Stimulated activated CD4-positive, alpha-beta T cell treated with anti-CD3 and anti-CD28 coated beads, Interleukin-15, amount 100 ng/mL, for 24 hours (primary cell): ENCODE measurements around the gene CHAC1.

ENCODE experiments used
- DNase-seq: peaks from one replicate; pipeline ENCODE4 v3.0.0-alpha.2; 2020

Gene CHAC1, protein sequence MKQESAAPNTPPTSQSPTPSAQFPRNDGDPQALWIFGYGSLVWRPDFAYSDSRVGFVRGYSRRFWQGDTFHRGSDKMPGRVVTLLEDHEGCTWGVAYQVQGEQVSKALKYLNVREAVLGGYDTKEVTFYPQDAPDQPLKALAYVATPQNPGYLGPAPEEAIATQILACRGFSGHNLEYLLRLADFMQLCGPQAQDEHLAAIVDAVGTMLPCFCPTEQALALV

DNA sequence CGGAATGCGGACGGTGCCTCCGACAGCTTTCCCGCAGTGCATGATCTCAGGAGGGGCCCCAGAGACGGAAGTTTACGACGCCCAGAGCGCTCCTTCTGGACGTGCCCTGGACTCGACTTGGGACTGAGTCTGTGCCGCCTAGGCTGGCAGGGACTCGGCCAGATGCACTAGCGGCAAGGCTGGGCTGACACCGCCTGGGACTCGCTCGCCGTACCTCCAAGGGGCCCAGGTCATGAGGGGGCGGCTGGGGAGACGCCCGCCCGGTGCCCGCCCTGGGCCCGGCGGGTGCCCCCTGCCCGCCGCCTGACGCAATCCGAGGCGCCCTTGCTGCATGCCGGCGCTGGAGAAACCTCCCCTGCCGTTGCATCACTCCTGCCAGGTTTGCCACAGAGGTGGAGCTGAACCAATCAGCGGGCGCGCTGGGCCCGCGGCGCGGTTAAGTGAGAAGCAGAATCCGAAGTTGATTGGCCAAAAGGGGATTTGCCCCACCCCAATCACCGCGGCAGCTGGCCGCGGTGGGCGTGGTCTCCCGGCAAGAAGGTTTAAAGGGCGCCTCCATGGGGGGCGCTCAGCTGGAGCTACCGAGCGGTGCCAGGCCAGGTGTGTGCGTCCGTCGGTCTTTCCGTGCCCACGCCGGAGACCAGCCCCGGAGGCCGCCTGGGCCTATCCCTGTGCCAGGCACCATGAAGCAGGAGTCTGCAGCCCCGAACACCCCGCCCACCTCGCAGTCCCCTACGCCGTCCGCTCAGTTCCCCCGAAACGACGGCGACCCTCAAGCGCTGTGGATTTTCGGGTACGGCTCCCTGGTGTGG, at the start of gene CHAC1:
CHAC1 (plus strand) TSS at position 571 of the 812 bp plus-strand sequence; CDS start at position 684, 113 bp downstream.
- peak; percentile 98 for DNase-seq

DNA sequence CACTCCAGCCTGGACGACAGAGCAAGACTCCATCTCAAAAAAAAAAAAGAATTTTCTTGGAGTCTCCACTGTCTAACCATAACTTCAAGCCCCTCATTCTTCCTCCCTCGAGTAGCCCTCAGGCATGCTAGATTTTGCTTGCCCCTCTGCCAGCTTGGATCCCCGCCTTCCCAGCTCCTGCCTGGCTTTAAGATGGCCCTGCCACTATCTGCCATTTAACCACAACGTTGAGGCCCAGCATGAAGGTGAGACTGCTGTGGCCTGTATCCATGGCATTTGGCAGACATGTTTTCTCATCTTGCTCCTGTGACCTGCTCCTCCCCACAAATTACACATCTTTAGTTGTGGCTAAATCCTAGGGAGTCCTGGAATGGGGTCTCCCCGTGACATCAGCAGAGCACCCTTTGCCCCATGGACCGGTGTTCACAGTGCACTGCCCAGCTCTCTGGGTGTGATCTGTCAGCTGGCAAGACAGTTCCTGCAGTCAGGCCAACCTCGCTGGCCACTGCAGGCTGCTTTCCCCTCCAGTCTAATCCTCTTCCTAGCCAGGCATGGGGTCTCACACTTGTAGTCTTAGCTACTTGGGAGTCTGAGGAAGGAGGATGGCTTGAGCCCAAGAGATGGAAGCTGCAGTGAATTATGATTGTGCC, 48.6 kb upstream of the CHAC1 start:
- DNase-seq, result no peak

DNA sequence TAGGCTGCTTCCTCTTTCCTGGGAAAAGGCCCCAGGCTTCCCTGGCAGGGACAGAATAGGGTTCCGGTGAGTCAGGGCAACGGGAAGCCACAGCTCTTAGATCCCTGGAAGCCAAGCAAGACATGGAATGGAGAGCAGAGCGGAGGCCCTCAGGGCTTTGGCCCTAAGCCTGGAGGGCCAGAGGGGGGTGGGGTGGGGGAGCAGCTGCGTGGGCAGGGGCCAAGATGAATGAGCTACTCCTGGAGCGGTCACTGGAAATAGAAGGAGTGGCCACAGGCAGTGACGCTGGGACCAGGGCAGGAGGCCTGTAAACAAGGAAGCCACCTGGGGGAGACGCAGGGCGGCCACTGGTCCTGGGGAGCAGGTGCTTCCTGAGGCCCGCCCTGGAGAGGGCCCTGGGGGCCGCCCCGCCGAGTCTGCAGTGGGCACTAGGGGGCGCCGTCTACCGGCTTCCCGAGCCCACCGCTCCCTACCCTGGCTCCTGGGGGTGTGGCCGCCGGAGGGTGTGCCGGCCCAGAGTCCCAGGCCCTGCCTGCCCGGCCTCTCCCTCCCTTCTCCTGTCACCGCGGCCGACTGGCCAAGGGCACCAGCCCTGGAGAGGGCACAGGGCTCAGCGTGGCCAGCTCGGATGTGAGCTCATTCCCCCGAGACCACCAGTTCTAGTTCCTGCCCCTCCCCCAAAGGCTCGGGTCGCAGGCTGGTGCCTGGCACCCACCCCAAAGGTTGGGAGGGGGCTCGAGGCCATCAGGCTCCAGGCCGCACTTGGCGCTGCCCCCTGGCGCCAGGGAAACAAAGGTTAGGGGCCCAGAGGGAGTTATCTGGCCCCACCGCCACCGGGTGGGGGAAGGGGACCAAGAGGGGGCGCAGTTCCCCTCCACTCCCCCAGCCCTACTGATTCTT, 46.9 kb upstream of the CHAC1 start:
- DNase-seq, result peak; percentile 89

DNA sequence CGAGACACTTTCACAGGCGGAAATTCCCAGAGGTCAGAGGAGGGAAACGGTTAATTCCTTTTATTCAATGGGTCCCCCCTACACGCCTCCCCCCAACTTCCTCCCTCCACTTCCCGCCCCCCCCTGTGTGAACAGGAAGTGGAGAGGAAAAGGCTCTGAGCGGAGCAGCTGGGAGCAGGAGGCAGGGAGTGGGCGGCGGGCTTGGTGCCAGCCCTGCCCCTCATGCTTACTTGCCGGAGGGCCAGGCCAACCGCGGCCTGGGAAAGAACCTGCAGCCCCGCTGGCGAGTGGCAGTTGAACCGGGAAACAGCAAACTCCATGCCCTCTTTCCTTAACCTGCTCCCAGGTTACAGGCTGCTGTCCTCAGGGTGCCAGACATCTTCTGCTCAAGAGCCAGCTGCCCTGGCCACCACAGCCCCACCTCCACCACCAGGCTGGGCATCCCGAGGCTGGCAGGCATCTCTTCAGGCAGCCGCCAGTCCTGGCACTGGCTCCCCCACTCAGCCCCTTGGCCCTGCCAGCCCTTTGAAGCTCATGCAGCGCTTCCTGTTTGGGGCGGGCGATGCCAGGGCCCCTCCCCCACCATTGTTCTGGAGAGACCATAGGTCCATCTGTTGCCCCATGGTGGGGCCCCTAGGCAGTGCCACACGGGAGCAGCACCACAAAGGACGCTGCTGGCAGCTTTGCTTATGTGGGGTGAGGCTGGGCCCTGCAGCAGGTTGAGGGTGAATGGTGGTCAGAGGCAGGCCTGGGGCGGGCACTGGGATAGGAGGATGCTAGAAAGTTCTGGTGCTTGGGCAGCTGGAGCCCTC, 46.1 kb upstream of the CHAC1 start:
- DNase-seq, result peak; percentile 69

DNA sequence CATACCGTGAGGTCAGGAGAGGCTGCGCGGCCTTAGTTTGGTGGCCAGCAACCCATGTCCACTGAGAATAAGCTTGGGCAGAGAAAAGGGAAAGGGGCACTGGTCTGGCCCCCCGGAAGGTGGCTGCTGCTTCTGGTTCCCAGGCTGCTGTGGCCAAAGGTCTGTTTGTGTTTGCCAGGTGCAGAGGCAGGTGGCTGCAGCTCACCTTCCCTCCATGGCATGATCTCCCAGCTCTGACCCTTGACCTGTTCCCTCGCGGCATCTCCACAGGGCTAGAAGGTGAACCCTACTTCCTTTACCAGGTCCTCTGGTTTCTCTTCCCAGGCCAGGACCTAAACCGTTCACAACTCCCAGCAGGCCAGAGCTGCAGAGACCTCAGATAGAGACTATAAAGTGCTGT, 45.2 kb upstream of the CHAC1 start:
- no peak for DNase-seq

DNA sequence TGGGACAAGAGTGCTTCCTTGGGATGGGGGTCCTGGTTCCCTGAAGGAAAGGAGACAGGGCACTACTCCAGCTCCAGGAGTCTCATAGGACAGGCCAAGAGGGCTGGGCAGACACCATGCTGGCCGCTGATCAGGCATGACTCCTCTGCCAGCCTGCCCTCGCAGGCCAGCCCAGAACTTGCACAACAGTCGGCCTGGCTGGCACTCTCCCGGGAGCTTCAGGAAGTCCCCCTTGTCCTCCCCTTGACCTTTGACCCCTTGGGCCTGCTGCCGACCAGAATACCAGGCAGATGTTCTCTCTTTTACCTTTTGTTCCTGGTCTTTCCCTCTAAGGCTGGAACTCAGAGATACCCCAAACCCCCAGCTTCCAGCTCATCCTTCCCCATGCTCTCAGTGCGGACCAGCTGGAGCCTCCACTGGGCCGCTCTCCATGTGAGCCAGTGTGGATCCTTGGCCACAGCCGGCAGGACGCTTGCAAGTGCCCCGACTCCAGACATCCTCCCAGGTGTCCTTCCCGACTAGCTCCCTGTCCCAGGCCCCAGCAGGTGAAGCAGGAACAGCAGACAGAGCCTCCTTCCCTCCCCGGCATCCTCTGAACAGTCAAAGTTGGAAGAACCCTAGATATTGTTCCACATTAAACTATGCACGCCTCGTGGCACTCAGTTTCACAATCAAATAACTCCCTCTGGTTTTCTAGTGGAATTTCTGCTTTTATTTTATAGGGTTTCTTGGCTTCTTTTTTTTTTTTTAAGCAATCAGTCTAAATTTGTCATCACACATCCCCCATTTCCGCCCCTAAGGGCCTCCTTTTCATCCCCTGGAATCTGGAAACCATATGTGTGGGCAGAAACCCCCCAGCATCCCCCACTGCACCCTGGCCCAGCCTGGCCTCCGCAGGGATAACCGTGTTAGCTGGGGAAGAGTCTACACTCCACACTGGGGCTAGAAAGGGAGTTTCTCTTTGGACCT, 43.3 kb upstream of the CHAC1 start:
- no peak for DNase-seq

DNA sequence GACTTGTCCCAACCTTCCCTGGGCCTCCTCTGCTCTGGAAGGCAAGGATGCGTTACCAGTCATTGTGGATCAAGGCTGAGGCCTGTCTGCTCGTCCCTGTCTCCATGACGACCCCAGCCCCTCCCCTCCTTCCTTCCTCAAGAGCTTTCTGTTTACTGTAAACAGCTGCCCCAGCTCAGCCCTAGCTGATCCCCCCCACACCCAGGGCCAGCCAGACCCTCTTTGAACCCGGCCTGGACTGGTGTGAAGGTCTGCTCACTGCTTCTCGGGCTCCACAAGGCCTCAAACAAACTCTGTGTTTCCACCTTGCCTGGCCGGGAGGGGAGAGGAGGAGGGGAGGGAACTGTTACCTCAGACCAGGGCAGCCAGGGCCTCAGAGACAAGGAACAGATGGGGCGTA, 42.1 kb upstream of the CHAC1 start:
- no peak for DNase-seq

DNA sequence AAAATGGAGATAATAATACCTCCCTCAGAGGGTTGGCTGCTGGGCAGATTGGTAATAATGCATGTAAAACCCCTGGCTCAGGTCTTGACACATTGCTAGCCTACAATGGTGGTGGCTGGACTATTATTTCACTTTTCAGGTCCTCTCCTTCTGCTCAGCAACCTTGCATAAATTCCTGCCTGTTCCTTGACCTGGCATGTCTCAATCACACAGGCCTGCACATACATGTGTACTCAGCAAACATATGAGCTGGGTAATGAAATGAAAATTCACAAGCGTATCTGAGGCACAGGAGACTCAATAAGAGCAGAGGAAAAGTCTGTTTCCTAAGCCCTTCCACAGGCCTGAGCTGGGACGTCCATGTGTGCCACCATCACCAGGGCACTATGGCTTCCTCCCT, 41.6 kb upstream of the CHAC1 start:
- no peak for DNase-seq

DNA sequence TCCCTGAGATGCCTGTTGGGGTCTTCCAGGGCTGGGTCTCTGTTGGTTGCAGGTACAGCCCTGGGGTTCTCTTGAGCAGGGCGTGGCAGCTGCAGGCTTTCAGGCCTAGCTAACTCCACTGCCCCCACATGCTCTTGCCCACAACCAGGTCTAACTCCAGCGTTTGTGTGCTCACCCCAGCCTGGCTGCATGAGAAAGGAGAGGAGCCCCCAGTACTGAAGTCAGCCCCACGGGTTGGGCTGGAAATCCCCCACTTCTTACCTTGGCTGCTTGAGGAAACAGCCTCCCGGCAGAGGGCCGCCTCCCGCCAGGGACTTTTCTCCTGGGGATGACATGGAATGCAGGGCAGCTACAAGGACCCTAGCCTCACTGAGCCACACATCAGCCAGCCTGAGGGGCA, 40.8 kb upstream of the CHAC1 start:
- no peak for DNase-seq

DNA sequence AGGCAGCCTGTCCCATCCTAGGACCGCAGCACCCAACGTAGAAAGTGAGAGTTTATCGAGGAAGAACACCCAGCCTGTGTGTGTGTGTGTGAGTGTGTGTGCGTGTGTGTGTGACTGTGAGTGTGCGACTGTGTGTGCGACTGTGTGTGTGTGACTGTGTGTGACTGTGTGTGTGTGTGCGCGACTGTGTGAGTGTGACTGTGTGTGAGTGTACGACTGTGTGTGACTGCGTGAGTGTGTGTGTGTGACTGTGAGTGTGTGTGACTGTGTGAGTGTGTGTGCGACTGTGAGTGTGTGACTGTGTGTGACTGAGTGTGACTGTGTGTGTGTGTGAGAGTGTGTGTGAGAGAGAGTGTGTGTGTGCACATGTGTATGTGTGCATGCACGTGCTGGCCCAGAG, 39.3 kb upstream of the CHAC1 start:
- no peak for DNase-seq

DNA sequence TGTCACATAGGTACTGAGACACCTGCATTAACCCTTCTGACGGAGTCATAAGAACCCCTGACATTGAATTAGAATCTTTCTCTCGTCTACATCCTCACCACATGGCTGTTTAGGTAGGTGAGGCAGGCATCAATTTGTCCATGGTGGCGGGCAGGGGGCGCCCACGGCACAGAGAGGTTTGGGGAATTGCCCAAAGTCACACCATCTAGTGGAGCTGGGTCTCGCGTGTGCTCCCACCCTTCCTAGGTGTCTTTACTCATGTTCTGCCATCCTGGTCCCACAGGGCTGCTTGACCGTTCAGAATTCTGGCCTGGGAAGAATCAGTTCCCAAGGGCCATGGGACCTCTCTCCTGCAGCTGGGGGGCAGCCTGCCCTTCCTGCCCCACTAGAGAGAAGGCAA, 38.8 kb upstream of the CHAC1 start:
- no peak for DNase-seq

DNA sequence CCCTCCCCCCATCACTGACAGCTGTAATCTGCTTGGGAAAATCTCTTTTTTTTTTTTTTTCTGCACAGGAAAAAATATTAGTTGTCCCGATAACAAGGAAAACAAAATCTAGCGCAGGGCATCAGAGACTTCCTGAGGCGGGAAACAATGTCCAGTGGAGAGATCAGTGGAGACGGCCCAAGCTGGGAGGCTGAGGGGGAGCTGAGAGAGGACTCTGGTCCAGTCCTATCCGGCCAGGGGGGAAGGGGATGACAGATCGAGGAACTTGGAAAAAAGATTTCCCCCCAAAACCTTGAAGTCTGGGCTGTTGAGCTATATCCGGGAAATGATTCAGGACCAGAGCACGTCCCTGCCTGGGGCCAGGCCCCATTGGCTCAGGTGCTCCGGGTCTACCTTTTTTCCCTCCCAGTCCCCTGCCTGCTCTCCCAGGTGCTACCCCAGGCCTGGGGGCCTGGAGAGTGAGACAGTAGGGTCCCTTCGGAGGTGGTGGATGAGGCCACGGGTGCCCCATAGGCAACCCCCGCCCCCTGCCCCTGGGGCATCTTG, 38.1 kb upstream of the CHAC1 start:
- DNase-seq, result no peak

DNA sequence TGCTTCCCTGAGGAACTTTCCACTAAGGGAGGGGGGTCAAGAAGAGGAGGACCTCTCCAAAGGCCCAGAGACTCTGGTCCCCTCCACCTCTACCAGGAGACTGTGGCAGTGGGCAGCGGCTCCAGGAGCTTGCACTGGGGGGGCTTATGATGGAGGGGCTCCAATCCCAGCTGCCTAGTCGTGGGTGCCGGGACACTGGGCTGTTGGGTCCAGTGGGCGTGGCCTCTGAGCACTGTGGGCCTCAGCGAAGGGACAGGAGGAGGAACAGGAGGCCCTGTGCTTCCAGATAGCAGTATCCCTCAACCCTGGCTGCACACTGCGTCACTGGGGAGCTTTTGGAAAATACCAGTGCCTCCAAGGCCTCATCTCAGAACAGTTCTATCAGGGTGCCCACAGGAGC, 37.6 kb upstream of the CHAC1 start:
- DNase-seq, result no peak

DNA sequence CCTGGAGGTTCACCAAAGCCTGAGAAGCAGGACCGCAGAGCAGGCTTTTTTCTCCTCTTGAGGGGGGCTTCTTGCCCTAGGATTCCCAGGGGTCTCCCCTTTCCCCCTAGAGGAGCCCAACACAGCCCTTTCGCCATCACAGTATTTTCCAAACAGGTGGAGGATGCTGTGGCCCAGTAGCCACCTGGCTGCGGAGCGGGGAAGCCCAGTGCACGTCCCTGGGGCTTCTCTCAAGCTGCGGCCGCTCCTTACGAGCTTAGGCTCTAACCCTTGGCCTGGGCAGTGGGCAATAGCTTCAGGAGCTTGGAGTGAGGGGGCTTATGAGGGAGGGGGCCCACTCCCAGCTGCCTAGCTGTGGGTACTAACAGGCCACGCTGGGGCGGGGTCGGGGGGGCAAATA, 35.7 kb upstream of the CHAC1 start:
- no peak for DNase-seq

DNA sequence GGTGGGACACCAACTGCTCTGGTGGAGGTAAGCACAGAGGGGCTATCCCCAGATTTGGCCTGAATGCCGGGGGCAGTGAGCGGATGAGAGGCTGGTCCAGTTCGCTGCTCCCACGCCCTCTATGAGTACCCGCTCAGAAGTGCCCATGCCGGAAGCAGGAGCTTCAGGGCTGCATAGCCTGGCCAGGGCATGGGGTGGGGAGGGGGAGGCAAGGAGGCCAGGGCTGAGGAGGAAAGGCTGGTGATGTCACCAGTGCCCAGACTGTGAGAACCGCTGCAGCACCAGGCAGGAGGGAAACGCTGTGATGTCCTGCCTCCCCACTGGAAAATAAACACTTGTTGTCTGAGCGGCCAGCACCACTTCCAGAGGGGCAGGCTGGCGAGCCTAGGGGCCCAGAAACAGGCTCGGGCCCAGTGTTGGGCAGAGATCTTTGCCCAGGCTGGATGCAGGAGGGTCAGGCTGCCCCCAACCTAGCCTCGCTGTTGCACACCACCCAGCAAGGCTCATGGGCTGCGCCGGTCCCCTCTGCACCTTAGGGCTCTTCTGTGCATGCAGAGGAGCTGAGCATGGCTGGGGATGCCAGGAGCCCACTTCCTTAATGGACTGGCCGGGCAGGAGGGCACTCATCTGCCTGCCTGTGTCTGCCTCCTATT, 35.0 kb upstream of the CHAC1 start:
- no peak for DNase-seq

DNA sequence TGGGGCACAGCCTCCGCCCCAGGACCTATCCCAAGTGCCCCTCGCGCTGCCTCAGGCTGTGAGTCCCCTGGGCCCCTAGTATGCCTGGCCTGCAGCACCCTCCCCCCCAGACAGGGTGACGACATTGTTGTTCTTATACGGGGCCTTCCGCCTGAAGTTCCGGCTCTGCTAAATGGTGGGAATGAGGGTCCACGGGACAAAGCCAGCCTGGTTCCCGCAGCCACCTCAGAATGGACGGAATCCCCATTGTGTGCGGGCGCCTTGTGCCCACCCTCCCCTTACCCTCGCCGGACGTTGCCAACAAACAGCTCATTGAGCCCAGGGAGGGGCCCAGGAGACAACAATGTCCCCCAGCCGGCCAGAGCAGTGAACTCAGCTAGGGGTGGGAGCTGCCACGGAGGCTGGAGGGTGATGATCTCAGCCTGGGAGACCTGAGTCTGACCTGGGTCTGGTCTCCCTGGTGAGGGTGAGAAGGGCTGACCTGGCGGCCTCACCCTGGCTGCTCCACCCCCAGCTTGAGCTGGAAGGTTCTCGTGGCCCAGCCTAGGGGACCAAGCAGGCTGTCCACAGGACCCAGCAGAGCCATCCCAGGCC, 34.4 kb upstream of the CHAC1 start:
- no peak for DNase-seq

DNA sequence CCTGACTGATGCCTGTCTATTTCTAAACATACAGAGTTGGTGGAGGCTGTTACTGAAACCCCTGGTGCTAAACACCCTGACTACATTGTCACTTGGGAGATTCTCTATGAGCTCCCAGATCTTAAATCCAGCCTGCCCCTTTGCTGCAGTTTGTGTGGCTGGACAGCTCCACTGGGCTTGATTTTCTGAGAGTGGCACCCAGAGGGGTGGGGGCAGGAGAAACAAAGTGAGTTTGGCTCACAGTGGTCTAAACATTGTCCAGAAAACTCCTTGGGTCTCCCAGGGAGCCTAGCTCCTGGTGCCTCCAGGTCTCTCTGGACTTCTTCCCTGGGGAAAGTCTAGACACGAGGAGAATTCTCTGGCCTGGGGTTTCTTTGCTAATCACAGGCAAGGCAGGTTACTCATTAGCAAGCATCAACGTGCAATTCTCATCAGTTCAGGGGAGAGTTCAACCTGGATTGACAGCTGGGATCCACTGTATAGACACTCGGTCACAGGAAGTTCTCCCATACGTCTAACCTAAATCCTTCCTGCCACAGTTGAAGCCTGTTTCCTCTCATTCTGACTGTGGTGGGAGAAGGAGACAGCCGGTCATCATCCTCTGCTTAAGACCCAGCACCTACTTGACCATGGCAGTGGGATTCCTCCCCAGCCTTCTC, 31.2 kb upstream of the CHAC1 start:
- no peak for DNase-seq

DNA sequence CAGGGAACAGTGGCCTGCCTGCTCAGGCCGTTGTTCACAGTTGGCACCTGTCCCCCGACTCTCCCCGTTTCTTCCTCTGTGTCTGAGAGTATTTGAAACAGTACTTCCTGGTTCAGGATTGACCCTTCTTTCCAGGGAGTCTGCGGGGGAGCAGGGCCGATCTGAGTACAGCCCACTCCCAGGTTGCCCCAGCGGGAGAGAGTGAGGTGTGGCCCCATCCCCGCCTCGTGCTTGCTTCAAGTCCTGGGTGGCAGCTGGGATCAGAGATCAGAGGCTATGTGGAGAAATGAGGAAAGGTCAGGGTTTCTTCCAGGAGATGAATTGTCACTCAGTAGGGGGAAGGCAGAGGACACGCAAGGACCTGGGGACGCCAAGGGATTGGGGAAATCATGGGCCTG, 30.7 kb upstream of the CHAC1 start:
- DNase-seq, result no peak

DNA sequence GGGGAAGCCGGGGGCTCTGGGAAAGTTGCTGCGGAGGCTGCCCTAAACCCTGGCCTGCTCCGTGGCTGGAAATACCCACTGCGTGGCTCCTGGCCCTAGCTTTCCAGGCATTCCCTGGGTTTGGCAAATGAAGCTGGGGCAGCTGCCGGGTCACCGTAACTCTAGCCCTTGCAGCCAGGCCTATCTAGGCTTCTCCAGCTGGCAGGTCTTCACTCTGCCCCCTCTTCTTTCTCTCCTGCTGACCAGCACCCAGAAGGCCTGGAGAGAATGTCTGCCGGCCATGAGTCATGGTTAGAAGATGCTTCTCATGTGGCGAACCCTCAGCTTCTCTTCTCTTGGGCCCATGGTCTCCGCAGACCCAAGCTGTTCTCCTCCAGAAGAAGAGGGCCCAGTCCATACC, 29.7 kb upstream of the CHAC1 start:
- no peak for DNase-seq
